B cell (primary cell): ENCODE data around the gene PEX11G.

Experiments
- CTCF ChIP-seq: fragments of 200-600 bp; IDR thresholded peaks from one replicate; pipeline ENCODE4 v1.8.0; 2022; ENCODE audit warnings: antibody characterized with exemption, mild to moderate bottlenecking
- EZH2 ChIP-seq: IDR thresholded peaks from 2 replicates; pipeline ENCODE4 v1.6.1; 2012; ENCODE audit warnings: borderline replicate concordance, low read depth, mild to moderate bottlenecking, moderate library complexity, low read length; ENCODE audit not compliant: insufficient read depth, poor library complexity, severe bottlenecking

- TF ChIP-seq CTCF (no peak), EZH2 (no peak)
Measured at GRCh38 chr19:7445104-7445503, 43.7 kb downstream of the PEX11G start.
